Esophagus squamous epithelium (tissue), 4 donors: ENCODE measurements around the gene ACSL4.

Experiments
- CTCF ChIP-seq, 6 experiments: fragments of 450-650 bp in 4 of 6; fragments of 200-600 bp in 2 of 6; sonication (generic) in 2 of 6; IDR thresholded peaks; one replicate each; pipeline ENCODE4 v1.5.1; 2016 to 2019; ENCODE audit warnings: antibody characterized with exemption in 6 of 6, mild to moderate bottlenecking in 4 of 6, moderate library complexity in 4 of 6
- POLR2A ChIP-seq, 4 donors: fragments of 450-650 bp; IDR thresholded peaks; one replicate each; pipeline ENCODE4 v1.6.1; 2017; ENCODE audit warnings: antibody characterized with exemption in 4 of 4, mild to moderate bottlenecking in 4 of 4, moderate library complexity in 3 of 4

- TF ChIP-seq CTCF (IDR thresholded peaks at IDR 0.05) (no peak), POLR2A (IDR thresholded peaks at IDR 0.05) (no peak)
Measured at GRCh38 chrX:109753256-109753655, 20.2 kb upstream of the ACSL4 start.
